T-helper 9 cell (primary cell): Measurements from ENCODE around the gene BTBD7.

ENCODE experiments used
- DNase-seq: peaks from one replicate; pipeline ENCODE4 v3.0.0-alpha.2; 2020

Gene BTBD7

DNA sequence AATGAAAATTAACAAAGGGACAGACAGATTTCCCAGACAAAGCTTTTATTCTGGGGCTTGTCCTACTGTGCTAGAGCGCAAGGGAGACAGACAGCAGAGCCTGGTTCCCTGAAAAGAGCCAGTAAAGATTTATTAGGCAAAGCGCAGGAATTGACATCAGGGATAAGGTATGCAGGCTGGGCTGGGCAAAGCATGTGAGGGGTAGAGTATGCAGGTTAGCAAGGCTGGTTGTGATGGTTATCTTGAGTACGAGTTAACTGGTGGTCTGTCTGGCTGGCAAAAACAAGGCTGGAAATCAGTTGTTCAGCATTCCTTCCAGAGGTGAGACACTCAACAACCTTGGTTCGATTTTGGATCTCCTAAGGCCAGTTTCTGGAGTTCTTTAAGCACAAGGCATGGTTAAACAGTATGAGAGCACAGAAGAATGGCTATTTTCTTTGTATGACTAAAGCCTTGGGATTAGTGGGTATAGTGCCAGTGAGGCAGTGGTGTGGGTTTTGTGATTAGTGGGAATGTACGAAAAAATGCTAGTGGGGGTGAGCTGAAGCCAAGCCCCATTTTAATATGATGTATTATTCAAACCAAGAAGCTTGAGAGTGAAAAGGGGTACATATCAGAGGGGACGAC is 30.9 kb downstream of the BTBD7 start:
- no peak for DNase-seq

DNA sequence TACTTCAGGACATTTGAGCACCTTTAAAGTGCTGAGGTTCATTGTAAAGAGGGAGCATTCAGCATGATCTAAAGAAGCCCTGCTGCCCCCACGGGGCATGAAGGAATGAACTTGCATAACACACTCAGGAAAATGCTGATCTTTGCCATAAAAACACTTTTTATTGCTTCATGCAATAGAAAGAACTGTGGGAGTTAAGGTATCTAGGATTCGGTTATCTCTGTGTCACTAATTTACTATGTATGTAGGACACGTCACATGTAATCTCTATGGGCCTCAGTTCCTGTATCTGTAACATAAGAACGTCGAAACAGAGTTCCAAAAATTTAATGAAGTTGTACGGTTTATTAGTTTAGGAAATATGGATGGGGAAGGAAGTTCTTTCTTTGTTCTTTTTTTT is 33.0 kb downstream of the BTBD7 start:
- DNase-seq, result no peak

DNA sequence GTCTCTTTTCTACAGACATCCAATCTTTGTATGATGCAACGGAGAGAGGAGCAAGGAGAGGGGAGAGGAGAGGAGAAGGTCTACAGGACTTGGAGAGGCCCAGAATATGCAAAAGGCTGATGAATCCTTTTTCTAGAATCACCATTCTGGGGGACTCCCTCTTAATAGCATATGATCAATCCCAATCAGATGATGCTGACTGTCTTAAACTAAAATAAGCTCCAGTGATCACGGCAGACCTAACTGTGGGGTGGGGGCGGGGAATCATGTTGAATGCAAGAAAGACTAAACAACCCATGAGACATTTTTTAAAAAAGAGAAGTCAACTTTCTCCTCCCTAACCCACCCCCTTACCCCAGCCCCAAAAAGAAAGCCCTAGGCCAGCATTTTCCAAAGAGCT is 33.4 kb downstream of the BTBD7 start:
- no peak for DNase-seq

GRCh38 chr14:93295541-93296220 is 37.2 kb downstream of the BTBD7 start:
- no peak for DNase-seq

DNA sequence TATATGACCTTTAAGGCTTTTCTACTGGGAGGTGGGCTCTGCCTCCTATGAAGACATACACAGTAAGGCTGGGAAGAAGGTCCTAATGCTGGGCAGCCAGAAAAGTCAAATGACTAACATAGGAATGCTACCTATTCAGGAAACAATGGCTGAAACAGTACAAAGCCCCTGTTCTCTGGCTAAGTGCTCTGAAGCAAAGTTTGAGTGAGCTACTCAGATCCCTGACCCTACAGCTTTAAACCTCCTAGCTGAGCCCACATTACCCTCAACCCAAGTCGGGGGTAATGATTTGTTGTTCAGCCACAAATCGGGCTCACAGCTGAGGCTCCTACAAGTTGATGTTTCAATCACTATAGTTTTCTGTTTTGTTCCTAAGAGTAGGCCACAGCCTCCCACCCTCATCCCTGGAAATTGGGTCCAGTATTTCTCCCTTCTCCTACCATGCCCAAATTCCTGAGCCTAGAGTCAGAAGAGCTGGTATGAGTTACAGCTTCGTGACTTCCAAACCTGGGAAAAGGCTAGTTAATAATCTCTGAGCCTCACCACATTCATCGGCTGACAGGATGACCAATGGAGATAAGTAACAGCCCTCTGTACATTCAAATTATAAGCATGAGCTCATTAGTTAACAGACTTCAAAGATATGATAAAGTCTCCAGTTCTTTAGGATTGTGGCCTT is 46.5 kb downstream of the BTBD7 start:
- no peak for DNase-seq

- DNase-seq, result no peak
Measured at GRCh38 chr14:93285044-93285443, 47.8 kb downstream of the BTBD7 start.

DNA sequence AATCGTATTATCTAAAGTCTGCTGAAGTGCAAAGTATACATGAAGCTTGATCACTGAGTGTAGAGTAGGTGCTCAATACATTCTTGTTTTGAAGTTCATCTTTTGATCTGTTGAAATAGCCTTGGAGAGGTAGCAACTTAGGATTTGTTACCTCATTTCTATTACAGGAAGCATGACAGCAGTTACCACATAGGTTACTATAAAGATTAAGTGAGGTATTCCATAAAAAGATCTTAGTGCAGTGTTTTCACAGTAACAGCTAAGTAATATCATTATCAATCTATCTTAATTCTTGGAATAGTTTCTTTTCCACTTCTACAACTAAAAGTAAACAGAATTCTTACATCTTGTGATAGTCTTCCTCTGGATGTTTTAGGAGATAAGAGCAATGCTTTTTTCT is 50.9 kb downstream of the BTBD7 start:
- DNase-seq, result no peak

DNA sequence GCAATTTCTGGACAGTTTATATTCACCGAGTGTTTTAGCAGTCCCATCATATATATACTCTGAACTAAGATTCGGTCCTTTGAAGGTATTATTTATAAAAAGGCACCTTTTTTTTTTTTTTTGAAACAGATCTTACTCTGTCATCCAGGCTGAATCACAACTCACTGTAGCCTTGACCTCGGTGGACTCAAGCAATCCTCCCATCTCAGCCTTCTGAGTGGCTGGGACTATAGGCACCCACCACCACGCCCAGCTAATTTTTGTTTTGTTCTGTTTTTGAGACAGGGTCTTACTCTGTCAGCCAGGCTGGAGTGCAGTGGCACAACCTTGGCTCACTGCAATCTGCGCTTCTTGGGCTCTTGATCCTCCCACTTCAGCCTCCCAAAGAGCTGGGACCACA is 52.1 kb downstream of the BTBD7 start:
- DNase-seq, result no peak

GRCh38 chr14:93276031-93276716 is 56.7 kb downstream of the BTBD7 start:
- no peak for DNase-seq

DNA sequence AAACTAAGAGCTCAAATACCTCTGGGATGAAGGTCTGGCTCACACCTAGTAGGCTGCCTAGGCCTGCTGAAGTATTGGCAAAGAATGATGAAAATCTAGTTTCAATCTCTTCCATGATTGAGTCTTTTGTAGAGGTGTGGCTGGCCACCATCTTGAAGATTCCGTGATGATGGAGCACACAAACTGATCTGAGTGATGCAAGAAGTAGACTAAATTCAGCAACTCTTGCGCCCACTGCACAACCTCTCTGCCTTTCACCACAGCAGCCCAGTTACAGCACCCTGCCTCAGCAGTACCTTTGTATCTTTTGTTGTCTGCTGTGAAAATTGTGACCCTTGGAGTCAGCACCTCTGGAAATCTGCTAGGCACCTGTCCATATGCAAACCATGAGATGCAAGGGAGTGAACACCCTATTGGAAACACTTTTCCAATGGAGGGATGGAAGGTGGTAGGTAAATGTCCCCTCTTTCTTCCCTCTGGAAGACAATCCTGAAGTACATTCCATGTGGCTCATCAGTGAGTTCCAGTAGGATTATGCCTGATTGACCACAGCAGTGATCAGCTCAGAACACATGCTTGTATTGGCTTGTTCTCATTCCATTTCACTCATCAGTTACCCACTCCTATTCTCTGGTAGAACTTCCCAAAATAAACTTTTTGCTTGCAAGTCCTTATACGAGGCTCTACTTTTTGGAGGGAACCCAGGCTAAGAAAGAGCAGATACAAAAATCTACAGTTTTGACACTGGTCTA is 58.6 kb downstream of the BTBD7 start:
- no peak for DNase-seq

DNA sequence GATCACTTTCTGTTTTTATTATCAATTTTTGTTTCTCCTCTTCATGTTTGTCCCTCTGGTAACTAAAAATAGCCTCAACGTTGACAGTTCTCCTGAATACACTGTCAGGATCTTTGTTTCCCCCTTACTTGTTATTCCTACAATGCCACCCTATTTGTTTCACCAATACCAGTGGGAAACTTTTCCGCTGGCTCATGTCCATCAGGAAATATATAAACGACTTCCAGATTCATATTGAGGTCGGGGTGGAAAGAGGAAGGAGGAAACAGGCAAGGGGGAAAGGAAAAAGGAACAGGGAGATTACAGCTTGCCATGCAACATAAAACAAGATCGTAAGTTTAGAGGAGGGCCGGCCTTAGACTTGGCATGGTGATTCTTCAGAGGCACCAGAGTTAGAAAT is 61.7 kb downstream of the BTBD7 start:
- DNase-seq, result no peak

GRCh38 chr14:93269341-93270068 is 63.3 kb downstream of the BTBD7 start:
- no peak for DNase-seq

- no peak for DNase-seq
Measured at GRCh38 chr14:93268406-93268805, 64.4 kb downstream of the BTBD7 start.

- no peak for DNase-seq
Measured at GRCh38 chr14:93267149-93267711, 65.6 kb downstream of the BTBD7 start.

GRCh38 chr14:93266127-93266526 is 66.7 kb downstream of the BTBD7 start:
- DNase-seq, result no peak

DNA sequence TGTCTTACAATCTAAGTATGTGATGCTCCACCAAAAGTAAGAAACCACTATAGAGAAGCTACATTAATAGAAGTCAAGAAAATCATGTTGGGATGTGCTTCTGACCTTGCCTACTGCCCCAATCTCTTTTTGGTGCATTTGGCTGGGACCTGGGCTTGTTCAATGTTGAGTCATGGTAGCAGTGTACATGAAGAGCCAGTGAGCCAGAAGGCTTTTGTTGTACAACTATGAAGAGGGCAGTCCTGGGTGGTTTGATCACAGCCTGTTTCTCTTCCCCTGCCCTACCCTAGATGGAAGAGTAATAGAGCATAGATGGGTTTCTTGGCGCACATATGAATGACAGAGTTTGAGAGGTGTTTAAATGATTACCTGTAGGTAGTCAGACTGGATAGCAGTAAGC is 69.4 kb downstream of the BTBD7 start:
- no peak for DNase-seq

DNA sequence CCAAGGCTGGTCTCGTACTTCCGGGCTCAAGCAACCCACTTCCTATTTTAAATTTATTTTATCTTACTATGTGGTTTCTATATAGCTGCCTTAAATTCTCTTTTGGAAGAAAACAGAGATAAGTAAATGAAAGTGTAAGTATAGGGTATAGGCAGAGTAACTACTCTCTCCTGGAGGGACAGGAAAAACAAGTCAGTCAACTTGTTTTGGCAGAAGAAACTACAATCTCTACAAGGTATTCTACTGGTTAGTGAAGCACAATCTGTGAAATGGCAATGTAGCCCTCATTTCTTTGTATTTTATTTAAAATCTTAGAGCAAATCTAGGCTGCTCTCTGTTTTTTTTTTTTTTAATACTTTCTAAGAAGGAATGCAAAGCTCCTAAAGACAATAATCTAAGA is 70.4 kb downstream of the BTBD7 start:
- DNase-seq, result no peak

- no peak for DNase-seq
Measured at GRCh38 chr14:93249128-93249831, 83.6 kb downstream of the BTBD7 start.

GRCh38 chr14:93246534-93246933 is 86.3 kb downstream of the BTBD7 start:
- DNase-seq, result no peak

GRCh38 chr14:93245764-93246420 is 86.9 kb downstream of the BTBD7 start:
- no peak for DNase-seq

- DNase-seq, result no peak
Measured at GRCh38 chr14:93240678-93241000, 92.2 kb downstream of the BTBD7 start.
